EL (cell line): ENCODE data around the gene LEPROT.
"Not testable (repeated sequence)": the region's sequence is repeated elsewhere in the genome, so short reads cannot be mapped to it uniquely, and the experiment has no call there.

Experiments used
- DNase-seq: peaks from one replicate; pipeline ENCODE4 v3.0.0-alpha.2; 2016

Gene LEPROT, protein sequence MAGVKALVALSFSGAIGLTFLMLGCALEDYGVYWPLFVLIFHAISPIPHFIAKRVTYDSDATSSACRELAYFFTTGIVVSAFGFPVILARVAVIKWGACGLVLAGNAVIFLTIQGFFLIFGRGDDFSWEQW

DNA sequence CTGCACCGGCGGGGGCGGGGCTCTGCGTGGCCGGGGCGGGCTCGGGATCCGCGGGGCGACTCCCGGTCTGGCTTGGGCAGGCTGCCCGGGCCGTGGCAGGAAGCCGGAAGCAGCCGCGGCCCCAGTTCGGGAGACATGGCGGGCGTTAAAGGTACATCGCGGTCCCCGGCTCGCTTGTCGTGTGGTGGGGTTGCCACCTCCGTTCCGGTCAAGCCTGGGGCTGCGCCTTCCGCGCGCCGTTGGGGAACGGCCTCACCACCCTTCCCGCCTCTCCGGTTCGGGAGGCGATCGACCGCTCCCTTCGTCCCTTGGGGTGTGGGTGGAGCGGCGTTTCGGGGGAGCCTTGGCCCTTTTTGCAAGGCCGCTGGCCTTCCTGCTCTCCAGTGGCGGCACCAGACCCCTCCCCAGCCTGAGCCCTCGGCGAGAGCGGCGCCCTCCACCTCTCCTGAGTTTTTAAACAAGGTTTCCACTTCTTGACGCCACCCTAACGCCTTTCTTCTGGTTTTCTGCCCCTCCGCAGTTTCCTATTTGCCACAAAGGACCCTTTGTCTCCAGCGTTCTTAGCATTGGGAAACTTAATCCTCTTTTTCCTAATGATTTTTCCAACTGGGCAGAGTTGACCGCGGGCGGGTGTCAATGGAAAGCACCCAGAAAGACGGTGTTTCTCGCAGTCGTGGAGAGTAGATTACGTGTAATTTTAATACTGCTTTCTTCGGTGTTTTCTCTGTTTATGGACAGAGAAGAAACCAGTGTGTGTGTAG lies at the start of gene LEPROT, which contains the start of gene LEPR:
TSS of gene LEPROT (plus strand) at position 79 of the 761 bp plus-strand sequence. CDS start at position 136, 57 bp downstream.
TSS of gene LEPR (plus strand) at position 79 of the 761 bp plus-strand sequence. CDS start 144,898 bp downstream, outside the sequence.
- DNase-seq: no peak

DNA sequence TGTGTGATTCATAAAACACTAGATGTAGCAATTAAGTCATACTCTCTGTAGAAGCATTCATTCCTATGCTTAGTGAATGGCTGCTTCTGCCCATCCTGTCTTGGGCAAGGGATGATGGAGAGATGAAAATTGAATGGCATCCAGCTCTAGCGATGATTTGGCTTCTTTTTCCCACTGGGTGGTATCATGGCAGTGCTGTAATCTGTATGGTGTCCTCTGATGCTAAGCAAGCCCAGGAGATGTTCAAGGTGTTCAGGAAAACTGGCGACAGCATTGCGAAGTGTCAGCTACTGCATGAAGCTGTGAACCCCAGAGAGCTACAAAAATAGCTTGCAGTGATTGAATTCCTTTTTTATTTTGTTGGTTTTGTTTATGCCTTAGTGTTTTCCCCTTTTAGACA lies 48.9 kb upstream of the LEPROT start:
- no peak for DNase-seq

DNA sequence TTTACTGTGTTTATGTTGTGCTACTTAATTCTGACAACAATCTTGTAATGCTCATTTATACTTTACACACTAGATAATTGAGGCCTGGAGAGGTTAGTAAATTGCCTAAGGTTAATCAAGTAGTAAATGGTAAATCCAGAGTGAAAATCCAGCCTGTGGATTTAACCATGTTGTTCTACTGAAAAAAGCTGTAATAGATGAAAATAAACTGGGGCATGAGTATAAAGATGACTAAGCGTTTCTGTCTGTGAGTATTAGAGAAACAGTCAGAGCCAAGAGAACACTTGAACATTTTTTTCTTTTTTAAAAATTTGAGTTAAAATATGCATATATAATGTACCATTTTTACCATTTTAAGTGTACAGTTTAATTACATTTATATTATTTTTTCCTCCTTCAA lies 47.9 kb upstream of the LEPROT start:
- DNase-seq: no peak

DNA sequence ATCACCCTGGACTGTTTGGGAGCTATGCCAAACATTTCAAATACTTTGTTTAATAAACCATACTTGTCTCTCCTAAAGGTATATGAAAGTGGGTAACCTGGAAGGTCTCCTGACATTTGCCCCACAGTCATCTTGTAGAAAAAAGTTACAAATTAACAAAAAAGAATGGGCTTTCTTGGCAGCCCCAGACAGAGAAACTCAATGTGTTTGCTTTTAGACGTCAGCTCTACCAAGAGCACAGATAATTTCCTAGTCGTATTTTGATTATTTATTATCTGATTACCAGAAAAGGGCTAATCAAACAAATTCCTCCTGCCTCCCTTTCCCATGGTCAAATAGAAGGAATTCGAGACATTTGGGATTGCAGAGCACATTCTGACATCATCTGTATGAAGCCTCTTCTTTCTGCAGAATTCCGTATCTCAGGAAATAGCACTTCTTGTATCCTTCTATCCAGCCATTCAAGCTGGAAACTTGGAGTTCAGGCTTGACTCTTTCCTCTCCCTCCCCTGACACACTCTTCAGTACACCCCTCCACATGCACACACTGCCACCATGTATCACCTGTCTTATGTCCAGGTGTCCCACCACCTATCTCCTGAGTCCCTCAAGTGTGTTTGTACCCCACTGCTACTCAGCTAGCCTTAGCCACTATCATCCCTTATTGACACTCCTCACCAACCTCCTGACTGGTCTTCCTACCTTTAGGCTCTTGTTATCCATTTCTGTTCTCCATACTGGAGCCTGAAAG lies 42.8 kb upstream of the LEPROT start:
- DNase-seq: no peak

DNA sequence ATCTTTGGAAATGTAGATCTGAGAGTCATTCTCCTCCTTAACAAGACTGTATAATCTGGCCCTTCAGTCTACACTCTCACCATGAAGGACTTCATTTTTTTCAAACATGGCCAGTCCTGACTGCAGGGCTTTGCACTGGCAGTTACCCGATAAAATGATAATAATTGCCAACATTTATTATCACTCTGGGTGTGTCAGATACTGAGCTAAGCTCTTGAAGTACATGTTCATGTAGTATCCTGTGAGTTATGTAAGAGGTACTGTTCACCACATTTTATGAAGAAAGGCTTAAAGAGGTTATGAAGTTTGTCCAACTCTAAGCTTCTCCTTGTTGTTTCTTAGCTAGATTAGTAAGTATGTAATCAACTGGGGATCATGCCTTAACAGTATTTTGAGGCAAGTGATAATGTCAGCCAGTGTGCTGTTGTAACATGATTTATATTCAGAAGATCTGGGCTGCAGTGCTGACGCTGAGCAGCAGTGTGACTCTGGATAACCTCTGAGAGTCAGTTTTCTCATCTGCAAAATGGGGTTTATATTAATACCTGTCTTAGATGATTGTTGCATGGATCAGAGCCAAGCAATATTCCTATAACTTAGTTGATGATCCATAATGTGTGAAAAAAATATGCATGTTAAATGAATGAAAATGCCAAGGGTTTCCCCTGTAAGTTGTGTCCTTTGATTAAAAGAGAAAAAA lies 42.1 kb upstream of the LEPROT start:
- no peak for DNase-seq

DNA sequence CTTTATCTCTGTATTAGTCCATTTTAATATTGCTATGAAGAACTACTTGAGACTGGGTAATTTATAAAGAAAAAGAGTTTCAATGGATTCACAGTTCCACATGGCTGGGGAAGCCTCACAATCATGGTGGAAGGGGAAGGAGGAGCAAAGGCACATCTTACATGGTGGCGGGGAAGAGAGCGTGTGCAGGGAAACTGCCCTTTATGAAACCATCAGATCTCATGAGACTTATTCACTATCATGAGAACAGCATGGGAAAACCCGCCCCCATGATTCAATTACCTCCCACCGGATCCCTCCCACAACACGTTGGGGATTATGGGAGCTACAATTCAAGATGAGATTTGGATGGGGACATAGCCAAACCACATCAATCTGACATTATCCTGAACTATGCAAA lies 36.0 kb upstream of the LEPROT start:
- not testable (repeated sequence) for DNase-seq

DNA sequence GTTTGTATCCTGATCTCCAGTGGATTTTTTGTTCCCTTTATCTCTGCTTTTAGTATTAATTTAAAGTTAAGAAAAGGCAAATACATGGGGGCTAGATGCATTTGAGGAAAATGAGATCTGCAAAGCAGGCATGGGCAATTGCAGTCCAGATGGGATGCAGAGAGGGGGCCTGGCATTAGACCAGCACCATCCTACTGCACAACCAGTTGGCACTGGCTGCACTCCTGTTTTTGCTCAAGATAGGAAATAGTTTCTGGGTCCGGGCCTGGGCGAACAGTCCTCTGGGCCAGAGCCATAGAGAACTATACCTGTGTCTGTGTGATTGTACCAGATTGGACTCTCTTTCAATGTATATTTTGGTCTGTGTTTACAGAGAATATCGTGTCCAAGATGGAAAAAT lies 34.0 kb upstream of the LEPROT start:
- DNase-seq: no peak

DNA sequence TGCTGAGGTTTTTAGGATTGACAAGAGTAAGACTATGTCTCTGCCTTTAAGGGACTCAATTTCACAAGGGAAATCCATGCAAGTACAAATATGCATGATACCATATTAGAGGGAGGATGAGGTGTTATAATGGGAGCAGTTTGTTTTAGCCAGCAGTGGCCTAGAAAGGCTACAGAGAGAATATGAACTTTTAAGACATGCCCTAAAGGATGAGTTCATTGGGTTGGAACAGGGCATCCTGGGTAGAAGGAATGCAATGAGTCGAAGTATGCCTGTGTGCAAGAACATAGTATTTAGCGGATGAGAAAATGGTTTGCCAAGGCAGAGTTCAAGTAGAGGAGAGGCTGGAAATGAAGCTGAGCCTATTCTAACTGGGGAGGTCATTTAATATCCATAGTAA lies 32.6 kb upstream of the LEPROT start:
- no peak for DNase-seq

DNA sequence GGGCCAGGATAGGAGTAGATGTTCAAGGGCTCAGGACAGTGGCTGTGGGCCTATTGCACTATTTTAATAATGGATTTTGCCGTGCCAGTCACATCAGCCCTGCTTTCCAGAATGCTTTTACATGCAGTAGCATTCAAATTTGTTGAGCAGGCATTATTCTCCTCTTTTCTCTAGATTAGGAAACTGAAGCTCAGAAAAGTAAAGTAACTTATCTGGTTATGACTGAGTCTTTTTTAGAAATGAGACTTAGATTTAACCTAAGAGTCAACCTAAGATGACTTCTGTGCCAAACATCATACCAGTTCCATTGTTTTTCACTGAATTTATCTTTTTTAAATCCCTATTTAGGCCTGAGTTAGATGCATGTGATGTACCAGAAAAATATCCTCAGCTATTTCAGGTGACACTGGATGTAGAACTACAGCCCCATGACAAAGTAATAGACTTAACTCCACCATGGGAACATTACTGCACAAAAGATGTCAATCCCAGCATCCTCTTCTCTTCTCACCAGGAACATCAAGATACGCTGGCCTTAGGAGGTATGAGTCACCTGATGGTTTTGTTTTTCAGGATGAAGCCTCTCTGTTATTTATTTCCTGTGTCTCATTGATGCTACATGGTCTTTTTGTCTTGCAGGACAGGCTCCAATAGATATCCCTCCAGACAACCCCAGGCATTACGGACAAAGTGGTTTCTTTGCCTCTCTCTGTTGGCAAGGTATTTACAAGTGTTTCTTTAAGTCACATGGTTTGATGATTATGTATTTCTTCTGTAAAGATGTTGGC lies 31.4 kb upstream of the LEPROT start:
- no peak for DNase-seq

DNA sequence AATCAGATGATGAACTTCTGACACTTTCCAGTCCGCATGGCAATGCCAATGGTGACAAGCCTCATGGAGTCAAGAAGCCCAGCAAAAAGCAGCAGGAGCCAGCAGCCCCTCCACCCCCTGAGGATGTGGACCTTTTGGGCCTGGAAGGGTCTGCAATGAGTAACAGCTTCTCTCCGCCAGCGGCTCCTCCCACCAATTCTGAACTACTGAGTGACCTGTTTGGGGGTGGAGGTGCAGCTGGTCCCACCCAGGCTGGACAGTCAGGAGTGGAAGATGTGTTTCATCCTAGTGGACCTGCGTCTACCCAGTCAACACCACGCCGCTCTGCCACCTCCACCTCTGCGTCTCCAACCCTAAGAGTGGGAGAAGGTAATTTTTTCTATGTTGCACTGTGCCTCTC lies 28.0 kb upstream of the LEPROT start:
- no peak for DNase-seq

DNA sequence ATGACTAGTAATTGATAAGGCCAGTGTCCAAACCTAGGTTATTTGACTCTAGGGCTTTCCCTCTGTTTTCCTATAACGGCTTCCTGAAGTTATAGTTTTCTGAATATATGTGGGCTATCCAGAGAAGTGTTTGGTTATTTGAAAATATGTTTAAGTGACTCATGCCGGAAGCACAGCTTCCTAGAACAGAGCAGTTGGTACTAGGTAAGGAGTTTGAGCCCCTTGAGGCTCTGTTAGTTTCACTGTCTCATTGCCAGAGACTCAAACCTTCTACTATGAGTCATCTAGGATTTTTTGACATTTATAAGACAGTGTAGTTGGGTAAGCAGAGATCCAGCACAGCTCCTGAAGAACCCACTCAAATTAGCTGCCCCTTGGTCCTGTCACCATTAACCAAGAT lies 27.1 kb upstream of the LEPROT start:
- DNase-seq: peak; percentile 85

DNA sequence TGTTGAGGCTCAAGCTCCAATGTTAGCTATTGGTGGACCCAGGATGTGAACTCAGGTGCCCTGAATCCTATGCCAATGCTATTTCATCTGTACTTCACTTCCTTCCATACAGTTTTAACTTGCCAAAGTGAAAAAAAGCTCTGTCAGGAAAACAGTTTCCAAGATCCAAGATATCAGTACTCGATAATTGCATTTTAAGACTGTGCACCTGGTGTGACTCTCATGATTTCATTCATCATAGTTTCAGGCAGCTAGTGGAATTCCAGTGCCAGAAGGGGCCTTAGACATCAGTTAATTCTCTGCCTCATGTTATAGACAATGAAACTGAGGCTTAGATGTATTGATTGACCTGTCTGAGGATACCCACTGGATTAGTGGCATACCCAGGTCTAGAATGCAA lies 26.5 kb upstream of the LEPROT start:
- DNase-seq: no peak

DNA sequence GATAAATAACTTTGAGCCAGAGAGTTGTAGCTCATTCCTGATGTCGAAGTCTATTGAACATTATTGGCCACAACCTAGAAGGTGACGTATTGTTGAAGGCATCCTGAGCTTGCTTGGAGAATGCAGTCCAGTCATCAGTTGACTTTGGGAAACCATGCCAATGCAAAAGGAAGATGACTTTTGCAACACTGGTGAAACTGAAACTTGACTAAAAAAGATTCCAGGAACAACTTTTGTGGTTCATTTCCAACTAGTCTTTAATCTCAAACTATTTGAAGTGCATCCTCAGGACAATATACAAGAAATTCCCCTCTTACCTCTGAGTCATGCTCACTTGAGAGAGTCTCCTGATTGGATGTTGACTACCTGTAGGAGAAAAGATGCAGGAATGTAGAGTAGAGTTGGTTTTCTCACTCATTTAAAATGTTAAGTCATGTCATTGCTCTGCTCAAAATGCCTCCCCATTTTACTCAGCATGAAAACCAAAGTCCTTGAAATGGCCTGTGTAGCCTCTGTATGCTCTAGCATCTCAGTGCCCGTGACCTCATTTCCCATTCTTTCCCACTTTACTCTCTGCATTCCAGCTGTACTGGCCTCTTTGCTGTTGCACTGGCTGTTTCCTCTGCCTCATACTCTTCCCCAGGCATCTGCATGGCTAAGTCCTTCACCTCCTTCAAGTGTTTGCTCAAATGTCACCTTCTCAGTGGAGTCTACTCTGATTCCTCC lies 24.4 kb upstream of the LEPROT start:
- peak; percentile 90 for DNase-seq

DNA sequence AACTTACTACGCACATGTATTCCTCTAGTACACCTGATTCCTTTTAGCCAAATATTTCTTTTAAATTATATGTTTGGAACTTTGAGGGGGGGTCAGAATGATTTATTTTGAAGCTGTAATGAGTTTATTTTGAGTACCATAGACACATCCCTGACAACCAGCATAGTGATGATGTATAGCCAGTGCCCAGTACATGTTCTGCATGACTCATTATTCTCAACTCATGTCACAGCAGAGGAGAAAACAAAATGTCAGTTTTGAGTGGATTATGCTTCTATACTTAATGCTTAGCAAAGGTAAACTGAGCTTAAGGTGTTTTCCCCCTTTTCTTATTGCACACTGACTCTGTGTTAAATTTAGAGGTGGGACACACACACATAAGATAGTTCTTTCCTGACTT lies 22.4 kb upstream of the LEPROT start:
- DNase-seq: no peak

DNA sequence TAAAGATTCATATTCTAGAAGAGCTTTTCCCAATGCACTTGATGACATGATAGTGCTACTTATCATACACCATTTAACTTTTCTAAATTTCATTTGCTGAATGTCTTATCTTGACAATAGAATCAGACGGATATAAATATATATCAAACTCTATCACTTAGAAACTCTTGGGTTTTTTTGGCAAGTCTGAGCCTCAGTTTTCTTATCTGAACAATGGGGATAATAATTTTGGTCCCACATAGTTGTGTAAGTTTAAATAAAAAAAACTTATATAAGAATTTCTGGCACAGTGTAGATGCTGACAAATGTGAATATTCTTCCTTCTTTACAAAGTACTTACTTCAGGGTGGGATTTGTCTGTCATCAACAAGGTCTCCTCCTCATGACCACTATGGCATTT lies 21.5 kb upstream of the LEPROT start:
- no peak for DNase-seq

DNA sequence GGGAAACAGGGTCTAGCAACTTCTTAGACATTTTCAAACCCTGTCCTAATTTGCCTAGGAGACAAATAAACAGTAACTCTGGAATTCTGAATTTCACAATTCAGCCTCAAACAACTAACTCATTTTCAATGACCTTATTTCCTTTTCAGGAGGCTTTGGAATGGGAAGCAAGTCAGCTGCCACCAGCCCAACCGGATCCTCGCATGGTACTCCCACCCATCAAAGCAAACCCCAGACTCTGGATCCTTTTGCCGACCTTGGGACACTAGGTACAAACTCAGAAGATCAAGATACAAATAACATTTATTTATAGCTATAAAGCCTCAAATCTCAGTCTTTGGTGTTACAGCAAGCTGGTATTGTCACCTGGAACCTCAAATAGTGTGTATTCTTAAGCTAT lies 18.9 kb upstream of the LEPROT start:
- DNase-seq: no peak

DNA sequence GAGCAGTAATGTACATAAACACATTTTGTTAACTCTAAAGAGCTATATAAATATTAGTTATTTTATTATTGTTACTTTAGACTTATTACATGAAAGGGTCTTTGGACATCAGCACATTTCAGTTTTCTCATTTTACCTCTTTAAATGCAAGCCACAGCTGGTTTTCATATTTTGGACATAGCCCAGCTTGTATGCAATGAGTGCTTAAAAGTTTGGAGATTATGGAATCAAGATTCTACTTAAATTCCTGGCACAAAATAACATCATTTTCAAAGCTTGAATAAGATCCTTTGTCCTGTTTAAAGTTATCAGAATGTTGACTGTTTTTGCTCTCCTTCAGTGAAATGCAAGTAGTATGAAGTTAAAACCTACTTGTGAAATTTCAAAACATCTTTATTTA lies 15.5 kb upstream of the LEPROT start:
- no peak for DNase-seq

DNA sequence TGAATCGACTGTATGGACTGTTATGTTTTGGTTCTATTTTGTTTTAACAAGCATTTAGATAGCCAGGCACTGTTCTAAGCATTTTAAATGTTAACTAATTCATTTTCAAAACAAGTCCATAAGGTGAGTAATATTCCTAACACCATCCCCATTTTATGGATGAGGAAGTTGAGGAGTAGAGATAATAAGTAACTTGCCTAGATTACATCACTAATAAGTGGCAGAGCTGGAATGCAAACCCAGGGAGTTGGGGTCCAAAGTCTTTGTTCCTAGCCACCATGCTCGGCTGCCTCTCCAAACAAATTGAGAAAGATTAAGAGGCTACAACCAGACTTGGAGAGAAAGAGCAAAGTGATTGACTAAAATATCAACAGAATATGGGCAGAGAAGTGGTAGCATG lies 12.6 kb upstream of the LEPROT start:
- DNase-seq: no peak

DNA sequence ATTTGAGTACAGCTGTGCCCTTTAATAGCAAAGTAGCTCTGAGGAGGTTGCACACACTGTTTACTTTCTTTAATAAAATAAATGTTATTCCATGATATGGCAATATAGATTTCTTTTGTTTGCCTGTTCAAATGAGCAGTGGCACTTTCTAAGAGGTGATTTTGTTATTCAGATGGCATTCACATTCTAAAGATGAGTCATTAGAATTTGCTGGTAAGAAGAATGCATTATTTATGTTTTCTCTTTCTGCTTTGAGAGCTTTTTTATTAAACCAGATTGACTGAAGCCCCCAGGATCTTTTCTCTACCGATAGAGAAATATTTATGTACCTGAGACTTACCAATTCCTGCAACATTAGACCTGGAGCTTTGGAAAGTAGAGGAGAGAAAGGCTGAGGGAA lies 11.2 kb upstream of the LEPROT start:
- no peak for DNase-seq

DNA sequence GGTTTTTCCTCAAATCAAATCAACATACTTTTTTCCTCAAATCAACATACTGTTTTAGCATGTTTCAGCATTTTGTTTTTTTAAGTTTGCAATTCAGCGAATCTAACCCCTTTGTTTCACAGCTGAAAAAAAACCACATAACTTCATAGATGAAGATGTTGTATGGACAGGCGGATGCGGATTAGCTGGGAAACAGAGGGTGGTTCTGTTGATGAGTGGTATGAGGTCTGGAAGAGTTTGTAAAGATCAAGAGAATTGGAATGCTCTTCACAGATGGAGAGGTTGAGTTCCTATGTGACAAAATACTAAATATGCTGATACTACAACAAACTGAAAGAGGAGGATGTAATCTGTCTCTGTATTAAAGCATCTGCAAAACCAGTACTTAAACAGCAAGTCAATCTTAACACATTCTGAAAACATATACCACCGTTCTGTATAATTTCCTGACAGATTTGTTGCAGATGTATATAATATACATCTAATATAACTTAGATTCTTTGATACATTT lies 10.6 kb upstream of the LEPROT start:
- DNase-seq: no peak

DNA sequence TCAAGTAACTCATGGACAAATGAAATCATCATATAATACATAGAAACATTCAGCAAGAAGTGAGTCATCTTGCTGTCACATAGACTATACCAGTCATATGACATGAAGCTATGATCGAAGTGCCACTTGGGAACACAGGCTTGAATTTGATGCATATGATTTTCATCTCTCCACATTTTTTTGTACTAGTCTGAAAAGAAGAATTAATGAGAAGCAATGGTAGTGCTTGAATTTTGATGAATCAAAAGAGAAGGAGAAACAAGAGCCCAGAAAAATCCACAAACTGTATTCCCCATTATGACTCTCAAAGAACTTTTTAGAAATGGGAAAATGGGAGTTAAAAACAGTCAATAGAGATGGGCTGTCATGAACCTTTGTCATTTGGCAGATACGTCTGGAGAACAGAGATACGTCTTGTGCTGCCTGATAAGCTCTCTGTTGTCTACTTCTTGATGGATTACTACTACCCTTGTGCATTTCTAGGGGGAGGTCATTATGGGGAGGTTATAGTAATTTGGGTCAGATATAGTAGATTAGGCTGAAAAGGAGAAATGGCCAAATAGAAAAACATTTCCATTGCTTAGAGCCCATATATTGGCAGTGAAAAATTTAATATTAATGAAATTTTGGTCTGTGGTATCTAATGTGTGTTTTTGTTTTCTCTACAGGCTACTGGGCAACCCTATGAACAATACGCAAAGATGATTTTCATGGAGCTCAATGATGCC lies 8.0 kb upstream of the LEPROT start:
- DNase-seq: peak; percentile 47
